Measurements from ENCODE around the gene ZNF141.
"Not testable (repeated sequence)": the region's sequence is repeated elsewhere in the genome, so short reads cannot be mapped to it uniquely, and the experiment has no call there.

The ZNF141 gene

DNA sequence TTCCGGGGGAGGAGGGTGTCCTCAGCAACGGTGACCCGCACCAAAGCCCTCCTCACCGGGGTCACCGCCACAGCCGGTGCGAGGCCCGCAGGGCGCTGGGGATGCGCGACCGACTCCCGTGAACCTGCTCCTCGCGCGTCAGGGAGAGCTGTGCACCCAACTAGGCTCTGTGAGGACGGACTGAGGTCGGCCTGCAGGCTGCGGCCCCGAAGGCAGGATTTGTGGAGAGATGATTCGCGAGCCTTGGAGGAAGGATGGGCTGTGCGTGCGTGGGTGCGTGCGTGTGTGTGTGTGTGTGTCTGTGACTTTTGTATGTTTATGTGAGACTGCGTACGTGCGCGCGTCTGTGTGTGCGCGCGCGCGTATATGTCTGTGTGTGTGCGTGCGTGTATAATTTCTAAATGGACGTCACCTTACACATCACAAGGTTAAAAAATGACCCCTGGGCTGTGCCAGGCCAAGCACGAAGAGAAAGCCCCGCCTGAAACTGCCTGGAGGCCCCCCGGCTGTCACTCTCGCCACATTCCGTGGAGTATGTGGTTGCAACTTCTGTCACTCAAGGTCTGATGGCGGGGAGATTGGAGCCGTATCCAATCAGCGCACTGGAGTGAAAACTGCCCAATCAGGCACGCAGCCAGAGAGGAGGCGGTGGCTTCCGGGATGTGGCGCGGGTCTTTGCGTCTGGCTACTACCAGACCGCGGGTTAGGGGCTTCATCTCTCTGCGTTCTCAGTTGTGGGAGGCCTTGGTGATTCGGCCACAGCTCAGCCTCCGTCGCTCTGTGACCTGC lies at the start of gene ZNF141:
Gene ZNF141, plus strand, starts transcription at position 672 of the 789 bp plus-strand sequence. CDS start 170 bp downstream, outside the sequence.
- peak; percentile 90 for DNase-seq (ENCODE audit: low read depth)

DNA sequence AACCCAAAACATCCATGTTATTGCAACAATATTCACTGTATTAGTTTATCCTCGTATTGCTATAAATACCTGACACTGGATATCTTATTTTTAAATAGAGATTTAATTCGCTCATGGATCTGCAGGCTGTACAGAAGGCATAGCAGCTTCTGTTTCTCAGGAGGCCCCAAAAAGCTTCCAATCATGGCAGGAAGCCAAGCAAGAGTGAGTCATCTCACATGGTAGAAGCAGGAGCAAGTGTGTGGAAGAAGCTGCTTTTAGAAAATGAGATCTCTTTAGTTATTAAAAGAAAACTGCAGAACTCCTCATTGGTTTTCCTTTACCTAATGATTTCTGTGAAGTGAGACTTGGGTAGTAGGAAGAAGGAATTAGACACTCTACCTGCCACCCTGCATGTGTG lies 48.7 kb upstream of the ZNF141 start:
- DNase-seq (ENCODE audit: low read depth) = no peak

DNA sequence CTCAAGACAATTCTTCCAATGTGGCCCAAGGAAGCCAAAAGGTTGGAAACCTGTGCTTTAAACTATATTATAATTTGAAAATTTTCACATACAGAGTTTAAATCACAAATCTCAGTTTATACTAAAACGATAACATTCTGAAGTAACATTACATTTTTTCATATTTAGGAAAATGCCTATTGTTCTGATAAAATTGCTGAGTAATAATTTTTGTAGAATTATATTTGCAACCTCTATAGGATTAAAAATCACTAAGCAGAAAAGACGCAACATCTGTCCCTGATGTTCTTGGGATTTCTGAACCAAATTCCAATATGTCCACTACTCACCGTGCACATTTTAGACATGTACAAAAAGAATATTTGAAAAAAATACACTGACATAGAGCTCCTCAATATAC lies 42.9 kb upstream of the ZNF141 start:
- DNase-seq (ENCODE audit: low read depth) = no peak

DNA sequence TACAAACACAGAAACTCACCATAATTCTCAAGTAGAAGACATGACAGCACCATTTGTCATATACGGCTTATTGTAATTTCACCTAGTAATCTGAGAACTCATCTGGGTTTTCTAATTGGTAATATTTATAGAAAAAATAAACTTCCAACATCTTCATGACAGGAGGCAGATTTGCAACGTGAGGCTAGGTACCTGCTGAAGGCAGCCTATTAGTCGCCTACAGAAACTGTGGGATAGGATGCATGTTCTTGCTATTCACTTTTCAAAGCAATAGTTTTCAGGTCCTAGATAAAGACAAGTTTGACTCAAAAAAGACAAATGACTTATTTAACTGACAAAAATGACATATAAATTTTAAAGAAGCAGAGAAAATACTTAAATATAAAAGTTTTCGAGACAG lies 35.2 kb upstream of the ZNF141 start:
- DNase-seq (ENCODE audit: low read depth) = no peak

DNA sequence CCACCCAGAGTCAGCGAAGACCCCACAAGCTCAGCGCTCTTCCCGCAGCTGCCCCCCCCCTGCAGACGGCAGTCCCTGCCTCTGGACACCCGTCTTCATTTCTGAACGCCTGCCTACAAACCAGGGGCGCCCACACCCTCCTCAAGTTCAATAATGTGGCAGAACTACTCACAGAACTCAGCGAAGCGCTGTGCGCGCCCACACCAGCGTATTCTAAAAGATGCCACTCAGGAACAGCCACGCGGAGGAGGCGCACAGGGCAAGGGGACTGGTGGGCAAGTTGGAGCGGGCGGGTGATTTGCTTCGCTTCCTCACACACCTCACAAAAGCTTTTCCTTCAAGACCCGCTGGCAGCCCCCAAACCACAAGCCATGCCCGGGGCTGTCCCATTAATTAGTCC lies 33.1 kb upstream of the ZNF141 start:
- DNase-seq (ENCODE audit: low read depth) = not testable (repeated sequence)

DNA sequence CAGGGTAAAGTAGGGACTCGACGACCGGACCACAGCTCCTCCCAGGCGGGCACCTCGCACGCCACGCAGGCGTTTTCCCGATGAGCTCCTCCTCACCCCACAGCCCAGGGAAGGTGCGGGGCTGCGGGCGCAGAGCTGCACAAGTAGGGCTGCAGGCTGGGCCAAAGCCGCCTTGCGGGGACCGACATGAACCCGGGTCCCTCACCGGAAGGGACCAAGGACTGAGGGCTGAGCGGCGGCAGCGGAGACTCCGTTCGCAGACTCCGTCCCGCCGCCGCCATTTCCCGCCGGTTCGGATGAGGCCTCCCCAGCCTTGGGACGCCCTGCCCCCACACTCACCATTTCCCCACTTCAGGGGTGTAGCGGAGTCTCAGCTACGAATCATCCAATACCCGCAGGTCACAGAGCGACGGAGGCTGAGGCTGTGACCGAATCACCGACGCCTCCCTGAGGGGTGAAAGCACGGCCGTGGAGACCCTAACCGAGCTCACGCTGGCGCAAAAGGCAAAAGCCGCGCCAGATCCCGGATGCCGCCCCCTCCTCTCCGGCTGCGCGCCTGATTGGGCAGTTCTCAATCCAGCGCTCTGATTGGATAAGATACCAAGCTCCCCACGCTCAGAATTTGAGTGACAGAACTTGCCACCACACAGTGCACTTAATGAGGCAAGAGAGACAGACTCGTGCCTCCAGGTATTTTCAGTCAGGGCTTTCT lies 32.5 kb upstream of the ZNF141 start, which contains the start of gene ZNF732:
Gene ZNF732, minus strand, starts transcription at position 506 of the 712 bp plus-strand sequence. Its CDS starts 164 bp downstream, at position 342.
- no peak for DNase-seq (ENCODE audit: low read depth)

DNA sequence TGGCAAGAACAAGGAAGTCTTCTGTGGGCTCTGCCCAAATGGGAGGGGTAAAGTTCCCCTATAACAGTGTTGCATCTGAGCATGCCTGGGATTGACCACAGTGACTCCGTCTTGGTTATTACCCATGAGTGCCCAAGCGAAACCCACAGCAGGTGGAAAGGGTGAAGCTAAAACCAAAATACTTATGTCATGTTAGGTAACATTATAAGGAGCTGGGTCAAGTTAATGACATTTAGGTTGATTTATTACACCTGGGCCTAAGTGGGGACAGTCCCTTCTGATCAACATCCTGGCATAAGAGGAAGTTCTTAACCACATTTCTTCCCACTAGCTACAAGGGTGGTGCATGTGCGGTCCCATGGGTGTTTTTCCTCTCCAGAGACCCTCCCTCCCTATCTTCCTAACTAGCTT lies 31.1 kb upstream of the ZNF141 start:
- DNase-seq (ENCODE audit: low read depth) = no peak

DNA sequence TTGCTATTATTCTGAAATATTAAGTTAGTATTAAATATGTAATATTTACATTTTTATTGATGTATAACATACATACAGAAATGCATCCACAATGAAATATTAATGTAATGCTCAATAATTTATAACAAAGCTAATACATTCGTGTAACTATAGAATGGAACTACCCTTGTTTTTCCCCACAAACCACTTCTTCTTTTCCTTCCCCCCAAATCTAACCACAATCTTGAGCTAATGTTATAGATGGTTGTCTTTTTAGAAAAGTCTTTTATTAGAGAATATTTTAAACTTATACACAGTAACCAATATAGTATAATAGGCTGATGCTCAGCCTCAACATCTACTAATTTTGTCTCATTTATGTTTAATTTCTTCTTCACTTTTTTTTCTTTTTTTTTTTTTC lies 27.8 kb upstream of the ZNF141 start:
- DNase-seq (ENCODE audit: low read depth) = no peak

DNA sequence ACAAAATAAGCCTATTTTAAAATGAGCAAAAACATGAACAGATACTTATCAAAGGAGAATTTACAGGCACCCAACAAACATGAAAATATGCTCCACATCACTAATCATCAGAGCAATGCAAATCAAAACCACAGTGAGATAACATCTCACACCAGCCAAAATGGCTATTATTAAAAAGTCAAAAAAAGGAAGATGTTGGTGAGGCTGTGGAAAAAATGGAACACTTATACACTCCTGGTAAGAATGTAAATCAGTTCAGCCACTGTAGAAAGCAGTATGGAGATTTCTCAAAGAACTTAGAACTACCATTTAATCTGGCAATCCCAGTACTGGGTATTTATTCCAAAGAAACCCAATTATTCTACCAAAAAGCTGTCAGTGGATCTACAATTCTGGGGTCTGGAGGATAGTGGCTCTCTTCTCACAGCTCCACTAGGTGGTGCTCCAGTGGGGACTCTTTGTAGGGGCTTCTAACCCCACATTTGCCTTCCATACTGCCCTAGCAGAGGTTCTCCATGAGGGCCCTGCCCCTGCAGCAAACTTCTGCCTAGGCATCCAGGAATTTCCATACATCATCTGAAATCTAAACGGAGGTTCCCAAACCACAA lies 23.2 kb upstream of the ZNF141 start:
- DNase-seq (ENCODE audit: low read depth) = no peak

DNA sequence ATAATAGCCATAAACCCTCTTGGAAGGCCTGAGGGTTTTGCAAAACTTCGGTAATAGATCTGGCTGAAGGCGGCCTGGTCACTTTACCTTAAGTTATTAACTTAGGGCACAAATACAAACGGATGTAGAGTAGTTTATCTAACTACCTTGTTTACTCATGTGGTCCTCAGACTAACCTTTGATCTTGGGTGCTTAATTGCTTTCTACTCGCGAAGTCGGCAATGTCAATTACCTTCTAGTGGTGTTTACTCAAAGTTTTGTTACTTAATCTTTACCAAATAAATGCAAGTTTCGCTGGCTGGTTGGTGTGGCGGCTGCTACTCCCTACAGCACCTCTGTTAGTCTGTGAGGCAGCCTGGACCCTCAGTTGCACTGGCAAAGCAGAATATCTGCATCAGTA lies 8.9 kb upstream of the ZNF141 start:
- DNase-seq (ENCODE audit: low read depth) = no peak

DNA sequence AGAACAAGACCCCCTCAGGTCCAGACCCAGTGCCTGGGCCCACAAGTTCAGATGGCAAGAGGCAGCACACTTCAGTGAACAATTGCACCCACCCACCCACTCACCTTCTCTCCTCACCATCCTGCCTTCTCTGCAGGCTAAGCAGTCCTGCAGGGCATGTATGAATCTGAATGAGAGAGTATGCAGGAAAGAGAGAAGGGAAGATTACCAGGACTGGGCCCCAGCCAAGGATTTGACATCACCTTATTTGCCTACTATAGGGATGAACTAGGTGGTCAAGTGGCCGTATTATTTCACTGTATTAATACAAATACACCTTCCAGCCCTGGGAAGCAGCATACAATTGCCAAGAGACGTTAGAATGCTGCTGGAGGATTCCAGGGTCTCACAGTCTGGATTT lies 2.1 kb upstream of the ZNF141 start:
- no peak for DNase-seq (ENCODE audit: low read depth)

DNA sequence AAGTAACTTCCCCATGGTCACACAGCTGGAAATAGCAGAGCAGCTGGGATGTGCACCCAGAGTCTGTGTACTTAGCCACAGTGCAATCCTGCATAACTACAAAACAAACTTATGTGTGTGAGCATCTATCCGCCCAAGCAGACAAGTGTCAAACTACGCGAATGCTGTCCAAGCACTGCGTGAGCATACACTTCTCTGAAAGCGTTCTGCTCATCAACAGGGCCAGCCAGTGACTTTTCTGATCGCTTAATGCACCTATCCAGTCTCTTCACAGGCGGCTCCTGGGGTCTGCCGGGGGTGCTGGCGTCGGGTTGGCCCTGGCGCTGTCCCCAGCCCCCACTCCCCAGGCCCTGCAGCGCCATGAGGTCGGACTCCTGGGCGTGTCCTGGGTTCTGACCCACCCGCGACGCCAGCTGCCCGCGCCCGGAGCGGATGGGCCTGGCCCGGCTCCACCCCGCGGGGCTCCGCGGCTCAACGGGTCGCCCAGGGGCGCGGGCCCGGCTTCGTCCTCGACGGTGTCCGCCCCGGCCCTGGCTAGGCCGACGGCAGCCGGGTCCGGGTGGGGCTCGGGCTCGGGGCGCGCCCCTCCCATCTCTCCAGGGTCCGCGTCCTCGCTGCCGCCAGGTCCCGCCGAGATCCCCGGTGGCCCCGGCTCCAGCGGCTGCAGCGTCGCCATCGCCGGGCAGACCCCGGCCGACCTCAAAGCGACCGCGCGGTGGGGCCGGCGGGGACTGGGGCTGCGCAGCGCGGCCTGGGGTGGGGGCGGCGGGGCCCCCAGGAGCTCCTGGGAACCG lies 1.3 kb upstream of the ZNF141 start:
- DNase-seq (ENCODE audit: low read depth) = no peak

DNA sequence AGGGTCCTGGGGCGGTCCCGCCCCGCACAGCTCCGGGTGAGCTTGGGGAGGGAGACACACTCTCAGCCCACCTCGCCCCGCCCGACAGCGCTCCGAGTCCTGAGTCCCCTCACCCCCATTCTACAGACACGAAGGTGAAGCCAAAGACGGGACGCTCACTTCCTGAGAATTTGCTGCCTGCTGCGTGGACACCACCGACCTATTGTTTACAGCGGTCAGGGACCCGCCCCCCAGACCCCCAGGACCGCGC lies 796 bp upstream of the ZNF141 start:
- peak; percentile 2 for DNase-seq (ENCODE audit: low read depth)

DNA sequence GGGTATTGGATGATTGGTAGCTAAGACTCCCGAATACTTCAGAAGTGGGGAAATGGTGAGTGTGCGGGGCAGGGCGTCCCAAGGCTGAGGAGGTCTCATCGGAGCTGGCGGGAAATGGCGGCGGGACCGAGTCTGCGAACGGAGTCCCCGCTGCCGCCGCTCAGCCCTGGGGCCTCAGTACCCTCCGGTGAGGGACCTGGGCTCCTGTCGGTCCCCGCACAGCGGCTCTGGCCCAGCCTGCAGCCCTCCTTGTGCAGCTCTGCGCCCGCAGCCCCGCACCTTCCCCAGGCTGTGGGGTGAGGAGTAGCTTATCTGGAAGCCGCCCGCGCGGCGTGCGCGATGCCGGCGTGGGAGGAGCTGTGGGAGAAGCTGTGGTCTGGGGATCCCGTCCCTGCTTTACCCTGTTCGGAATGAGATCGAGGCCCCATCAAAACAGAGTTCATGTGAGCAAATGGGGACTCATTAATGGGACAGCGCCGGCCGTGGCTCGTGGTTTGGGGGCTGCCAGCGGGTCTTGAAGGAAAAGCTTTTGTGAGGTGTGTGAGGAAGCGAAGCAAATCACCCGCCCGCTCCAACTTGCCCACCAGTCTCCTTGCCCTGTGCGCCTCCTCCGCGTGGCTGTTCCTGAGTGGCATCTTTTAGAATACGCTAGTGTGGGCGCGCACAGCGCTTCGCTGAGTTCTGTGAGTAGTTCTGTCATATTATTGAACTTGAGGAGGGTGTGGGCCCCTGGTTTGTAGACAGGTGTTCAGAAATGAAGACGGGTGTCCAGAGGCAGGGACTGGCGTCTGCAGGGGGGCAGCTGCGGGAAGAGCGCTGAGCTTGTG lies 531 bp downstream of the ZNF141 start:
- peak; percentile 37 for DNase-seq (ENCODE audit: low read depth)

DNA sequence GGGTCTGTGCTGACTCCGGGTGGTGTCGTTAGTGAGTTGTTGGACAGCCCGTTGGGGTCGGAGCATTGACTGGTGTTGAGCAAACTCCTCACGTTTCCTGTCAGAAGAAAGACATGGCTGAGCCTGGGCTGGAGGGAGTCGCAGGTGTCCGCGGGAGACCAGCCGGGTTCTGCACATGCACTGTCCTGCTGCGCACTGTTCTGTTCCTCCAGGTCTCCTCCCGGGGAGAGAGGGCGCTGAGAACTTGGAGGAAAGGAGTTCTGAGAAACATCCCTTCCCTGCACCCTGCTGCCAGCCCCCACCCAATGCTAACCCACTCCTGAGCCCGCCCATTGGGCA lies 1.1 kb downstream of the ZNF141 start:
- DNase-seq (ENCODE audit: low read depth) = no peak

DNA sequence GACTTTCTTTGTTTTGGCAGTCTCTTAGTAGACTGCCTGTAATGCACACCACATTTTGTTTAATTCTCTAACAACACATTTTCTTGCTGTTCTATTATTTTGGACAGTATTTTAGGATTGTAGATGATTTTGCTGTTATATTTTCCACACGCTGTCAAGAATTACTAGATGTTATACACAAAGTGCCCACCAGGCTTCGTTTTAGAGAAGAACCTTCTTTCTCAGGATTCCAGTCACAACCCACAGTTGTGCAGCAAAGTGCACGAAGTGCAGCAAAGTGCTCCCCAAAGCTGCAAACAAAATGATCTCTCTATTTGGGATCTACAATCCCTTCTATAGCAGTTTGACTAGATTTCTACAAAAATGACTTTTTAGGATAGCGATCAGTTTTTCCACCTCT lies 2.4 kb downstream of the ZNF141 start:
- no peak for DNase-seq (ENCODE audit: low read depth)

DNA sequence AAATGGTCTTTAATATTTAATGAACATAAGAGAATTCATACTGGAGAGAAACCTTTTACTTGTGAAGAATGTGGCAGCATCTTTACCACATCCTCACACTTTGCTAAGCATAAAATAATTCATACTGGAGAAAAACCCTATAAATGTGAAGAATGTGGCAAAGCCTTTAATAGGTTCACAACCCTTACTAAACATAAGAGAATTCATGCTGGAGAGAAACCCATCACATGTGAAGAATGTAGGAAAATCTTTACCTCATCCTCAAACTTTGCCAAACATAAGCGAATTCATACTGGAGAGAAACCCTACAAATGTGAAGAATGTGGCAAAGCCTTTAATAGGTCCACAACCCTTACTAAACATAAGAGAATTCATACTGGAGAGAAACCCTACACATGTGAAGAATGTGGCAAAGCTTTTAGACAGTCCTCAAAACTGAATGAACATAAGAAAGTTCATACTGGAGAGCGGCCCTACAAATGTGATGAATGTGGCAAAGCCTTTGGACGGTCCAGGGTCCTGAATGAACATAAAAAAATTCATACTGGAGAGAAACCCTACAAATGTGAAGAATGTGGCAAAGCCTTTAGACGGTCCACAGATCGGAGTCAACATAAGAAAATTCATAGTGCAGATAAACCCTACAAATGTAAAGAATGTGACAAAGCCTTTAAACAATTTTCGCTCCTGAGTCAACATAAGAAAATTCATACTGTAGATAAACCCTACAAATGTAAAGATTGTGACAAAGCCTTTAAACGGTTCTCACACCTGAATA lies 35.6 kb downstream of the ZNF141 start:
- DNase-seq (ENCODE audit: low read depth) = no peak

DNA sequence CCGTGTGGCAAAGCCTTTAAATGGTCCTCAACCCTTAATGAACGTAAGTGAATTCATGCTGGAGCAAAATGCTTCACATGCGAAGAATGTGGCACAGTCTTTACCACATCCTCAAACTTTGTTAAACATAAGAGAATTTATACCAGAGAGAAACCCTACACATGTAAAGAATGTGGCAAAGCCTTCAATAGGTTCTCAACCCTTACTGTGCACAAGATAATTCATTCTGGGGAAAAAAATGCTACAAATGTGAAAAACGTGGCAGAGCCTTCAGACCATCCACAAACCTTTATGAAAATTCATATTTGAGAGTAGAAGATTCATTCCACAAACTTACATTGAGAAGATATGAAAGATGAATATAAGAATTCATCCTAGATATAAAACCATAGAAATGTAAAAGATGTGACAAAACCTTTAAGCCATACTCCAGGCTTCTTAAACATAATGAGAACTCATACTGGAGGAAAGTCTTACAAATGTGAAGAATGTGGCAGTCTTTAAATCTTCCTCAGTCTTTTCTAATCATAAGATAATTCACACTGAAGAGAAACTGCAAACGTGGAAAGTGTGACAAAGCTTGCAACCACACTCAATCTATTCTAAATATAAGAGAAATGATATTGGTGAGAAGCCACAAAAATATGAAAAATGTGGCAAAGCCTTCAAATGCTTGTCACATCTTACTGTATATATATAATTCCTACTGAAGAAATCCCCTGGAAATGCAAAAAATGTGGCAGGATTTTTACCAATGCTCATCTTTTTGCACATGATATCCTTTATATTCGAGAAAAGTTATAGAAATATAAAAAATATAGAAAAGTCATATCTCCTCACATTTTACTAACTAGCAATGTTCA lies 36.9 kb downstream of the ZNF141 start:
- DNase-seq (ENCODE audit: low read depth) = no peak

DNA sequence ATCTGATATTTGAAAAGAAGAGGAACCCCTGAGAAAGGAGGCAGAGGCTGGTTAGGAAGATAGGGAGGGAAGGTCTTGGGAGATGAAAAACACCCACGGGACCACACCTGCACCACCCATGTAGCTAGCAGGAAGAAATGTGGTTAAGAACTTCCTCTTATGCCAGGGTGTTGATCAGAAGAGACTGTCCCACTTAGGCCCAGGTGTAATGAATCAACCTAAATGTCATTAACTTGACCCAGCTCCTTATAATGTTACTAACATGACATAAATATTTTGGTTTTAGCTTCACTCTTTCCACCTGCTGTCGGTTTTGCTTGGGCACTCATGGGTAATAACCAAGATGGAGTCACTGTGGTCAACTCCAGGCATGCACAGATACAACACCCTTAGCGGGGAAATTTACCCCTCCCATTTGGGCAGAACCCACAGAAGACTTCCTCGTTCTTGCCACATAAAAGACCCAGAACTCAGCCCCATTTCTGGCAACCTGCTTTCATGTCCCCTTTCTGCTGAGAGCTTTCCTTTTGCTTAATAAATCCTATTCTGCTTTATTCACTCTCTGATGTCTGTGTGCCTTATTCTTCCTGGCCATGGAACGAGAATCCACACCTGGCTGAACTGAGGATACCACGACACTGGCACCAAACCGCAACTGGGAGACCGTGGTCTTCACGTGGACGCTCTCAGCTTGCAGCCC lies 46.8 kb downstream of the ZNF141 start:
- DNase-seq (ENCODE audit: low read depth) = no peak
